K562 (cell line): ENCODE data around the gene ABAT. TPM values are rescaled to one million over a fixed set of nuclear protein-coding genes. Genes with fewer than 3 reads are reported as not detected.

Experiments used
- ATAC-seq: fragments of 200-7000 bp; cut with Tn5 transposase; 3 replicates; pipeline ENCODE4 v1.9.1; 2020; ENCODE audit warnings: moderate library complexity
- BruUV-seq: library from RNA; stranded (reverse); fragments of 400-500 nt; replicated peaks from 2 replicates; lab custom pipeline; 2021; lab: Mats Ljungman, UMichigan
- CTCF ChIA-PET: fragments of 300-600 bp; formaldehyde crosslinking; extraction: SDS; loops from one replicate; lab custom pipeline; 2021; ENCODE audit warnings: low intra/inter-chr PET ratio; lab: Yijun Ruan, JAX
- POLR2A ChIA-PET: fragments of 300-600, 350-650 bp; sonication (Branson Sonifier 250); formaldehyde crosslinking; extraction: SDS; loops from one replicate; lab custom pipeline; 2021; ENCODE audit warnings: antibody characterized with exemption, inconsistent platforms; lab: Yijun Ruan, JAX
- DNase-seq, 4 experiments: peaks; one replicate each; pipeline versions ENCODE4 v3.0.0 to v3.0.0-alpha.2; 2011 to 2018; ENCODE audit warnings: low spot score in 3 of 4, mixed read lengths in 3 of 4; ENCODE audit errors: extremely low read depth in 1 of 4
- FAIRE-seq: peaks from 2 replicates; lab custom pipeline; 2011; peaks lifted over from hg19 to GRCh38; lab: Jason Lieb, UNC
- H2AFZ ChIP-seq: 2 replicates; pipeline ENCODE4 v1.6.0; 2011; ENCODE audit warnings: low read depth, low read length, control low read depth, inconsistent platforms
- H3K27ac ChIP-seq: fragments of 200-600 bp; 3 replicates; pipeline ENCODE4 v1.8.0; 2011; ENCODE audit warnings: low read depth, mild to moderate bottlenecking, control low read depth, inconsistent platforms, low read length, moderate library complexity, mixed read lengths; ENCODE audit errors: extremely low read depth
- H3K27me3 ChIP-seq, 2 experiments: fragments of 300-600 bp in 1 of 2; 2 replicates in 1 of 2; 3 replicates in 1 of 2; pipeline versions ENCODE4 v1.6.0 to v1.8.0; 2011; ENCODE audit warnings: inconsistent platforms in 2 of 2, low read length in 2 of 2, mild to moderate bottlenecking in 1 of 2, mixed read lengths in 1 of 2, moderate library complexity in 1 of 2; ENCODE audit not compliant: control insufficient read depth in 2 of 2, insufficient read depth in 2 of 2
- H3K36me3 ChIP-seq: fragments of 300-600 bp; 3 replicates; pipeline ENCODE4 v1.8.0; 2011; ENCODE audit warnings: mild to moderate bottlenecking, low read length, inconsistent platforms; ENCODE audit not compliant: control insufficient read depth, insufficient read depth
- H3K4me1 ChIP-seq, 2 experiments: fragments of 200-600 bp in 1 of 2; replicated peaks in 1 of 2; 2 replicates in 1 of 2; 3 replicates in 1 of 2; pipeline versions ENCODE4 v1.5.1 to v1.8.0; 2011; ENCODE audit warnings: inconsistent platforms in 2 of 2, low read length in 2 of 2, mild to moderate bottlenecking in 1 of 2, mixed read lengths in 1 of 2, moderate library complexity in 1 of 2; ENCODE audit not compliant: control insufficient read depth in 2 of 2, insufficient read depth in 2 of 2
- H3K4me2 ChIP-seq: 2 replicates; pipeline ENCODE4 v1.6.1; 2011; ENCODE audit warnings: low read length, control low read depth, inconsistent platforms, mixed read lengths; ENCODE audit not compliant: insufficient read depth
- H3K4me3 ChIP-seq: fragments of 200-600 bp; sonication (generic), shearing (Covaris generic); 2 replicates; pipeline ENCODE4 v1.5.1; 2016; ENCODE audit warnings: control low read depth, inconsistent platforms
- H3K79me2 ChIP-seq: fragments of 200-600 bp; 3 replicates; pipeline ENCODE4 v1.8.0; 2011; ENCODE audit warnings: low read length, inconsistent platforms; ENCODE audit not compliant: control insufficient read depth, insufficient read depth
- H3K9ac ChIP-seq, 2 experiments: 2 replicates each; pipeline versions ENCODE4 v1.6.0 to v1.6.1; 2011; ENCODE audit warnings: low read depth in 2 of 2, low read length in 2 of 2, control low read depth in 1 of 2, inconsistent platforms in 1 of 2, mild to moderate bottlenecking in 1 of 2, mixed read lengths in 1 of 2; ENCODE audit not compliant: insufficient read depth in 1 of 2
- H3K9me1 ChIP-seq: one replicate; pipeline ENCODE4 v1.6.0; 2011; ENCODE audit warnings: inconsistent platforms, mild to moderate bottlenecking, low read length, moderate library complexity; ENCODE audit not compliant: control insufficient read depth, insufficient read depth
- H3K9me3 ChIP-seq: replicated peaks from 2 replicates; pipeline ENCODE4 v1.5.1; 2011; ENCODE audit warnings: low read depth, low read length, inconsistent platforms; ENCODE audit not compliant: control insufficient read depth, insufficient read depth
- H4K20me1 ChIP-seq: replicated peaks from 2 replicates; pipeline ENCODE4 v1.6.1; 2011; ENCODE audit warnings: low read length, inconsistent platforms, mixed read lengths; ENCODE audit not compliant: control insufficient read depth, insufficient read depth
- GATAD2B ChIP-seq: fragments of 450-650 bp; IDR thresholded peaks from 2 replicates; pipeline ENCODE4 v1.6.1; 2017; ENCODE audit warnings: mild to moderate bottlenecking, borderline replicate concordance
- KAT8 ChIP-seq: fragments of 450-650 bp; IDR thresholded peaks from 2 replicates; pipeline ENCODE4 v1.6.1; 2016; ENCODE audit warnings: low read depth, mild to moderate bottlenecking
- SIRT6 ChIP-seq: IDR thresholded peaks from one replicate; pipeline ENCODE4 v1.6.1; 2012; ENCODE audit warnings: low read depth, mild to moderate bottlenecking, control low read depth, inconsistent platforms, low read length, moderate library complexity
- ZNF324 ChIP-seq: fragments of 250-450 bp; sonication (Bioruptor Pico); IDR thresholded peaks from 2 replicates; pipeline ENCODE4 v1.4.0; 2020; ENCODE audit warnings: mild to moderate bottlenecking
- WGBS: fragments of 100-300 bp; shearing (Covaris generic); methylation state at CpG from one replicate; pipeline ENCODE4 v1.1.6; 2016; ENCODE audit warnings: low coverage, mixed read lengths; ENCODE audit not compliant: insufficient coverage; ENCODE audit errors: missing lambda C conversion rate; 5-methylcytosine and 5-hydroxymethylcytosine counted together
- in situ Hi-C: fragments of 300-500 bp; cut with MboI; formaldehyde crosslinking; loops from 4 replicates; pipeline ENCODE4 v1.15.0; 2018; ENCODE audit warnings: inconsistent platforms, mixed read lengths
- intact Hi-C: fragments of 100-400 bp; cut with micrococcal nuclease; formaldehyde crosslinking; loops from 2 replicates; pipeline ENCODE4 v1.14.2; 2022
- polyA plus RNA-seq, 8 experiments: library from polyadenylated mRNA; depleted of rRNA in 4 of 8; stranded (reverse) in 5 of 8; unstranded in 3 of 8; fragments of >200 nt; fragmentation: Nextera tagmentation in 2 of 8; fragmentation: Illumina TruSeq in 1 of 8; extraction: Ambion mirVana in 2 of 8; extraction: Trizol in 1 of 8; gene quantifications; 2 replicates each; pipeline versions ENCODE4 v1.2.1 to v1.2.3, GENCODE V29; 2011 to 2014; ENCODE audit warnings: inconsistent platforms in 1 of 8, missing spikeins in 1 of 8
- total RNA-seq, 7 experiments: library from RNA; depleted of rRNA in 6 of 7; stranded (reverse); fragments of >200 nt in 6 of 7; fragmentation: Illumina TruSeq in 2 of 7; extraction: Trizol in 2 of 7; gene quantifications; 2 replicates each; pipeline versions ENCODE4 v1.2.1 to v1.2.3, GENCODE V29; 2011 to 2021; ENCODE audit warnings: low replicate concordance in 1 of 7

The ABAT gene
- total and polyA plus RNA-seq, 9 of the 15 experiments (the other 6 are each of a cell fraction or from before 2014, with no cell fraction given), result 0.01 to 0.49 (median 0.10) TPM

DNA sequence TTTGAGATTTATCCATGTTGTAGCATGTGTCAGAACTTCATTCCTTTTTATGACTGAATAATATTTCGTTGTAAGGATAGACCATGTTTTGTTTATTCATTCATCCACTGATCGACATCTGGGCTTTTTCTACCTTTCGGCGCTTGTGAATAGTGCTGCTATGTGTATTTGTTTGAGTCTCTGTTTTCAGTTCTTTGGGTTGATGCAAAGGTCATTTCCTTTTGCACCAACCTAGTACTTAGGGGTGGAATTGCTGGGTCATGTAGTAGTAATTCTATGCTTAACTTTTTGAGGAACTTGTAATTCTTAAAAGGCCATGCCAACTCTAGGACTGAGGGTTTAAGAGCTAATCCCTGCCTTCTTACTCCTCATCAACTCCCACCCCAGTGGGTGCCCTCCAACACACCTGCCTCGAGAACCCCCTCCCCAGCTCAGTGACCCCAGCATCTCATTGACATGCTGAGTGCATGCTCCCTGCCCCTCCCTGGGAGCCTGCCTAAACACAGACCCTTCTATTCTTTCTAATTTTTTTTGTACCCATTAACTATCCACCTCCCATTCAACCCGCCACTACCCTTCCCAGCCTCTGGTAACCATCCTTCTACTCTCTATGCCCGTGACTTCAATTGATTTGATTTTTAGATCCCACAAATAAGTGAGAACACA, 51.2 kb downstream of the ABAT start (continued):
- TF ChIP-seq GATAD2B, result no peak
- TF ChIP-seq, all 486 proteins: peak for 0

DNA sequence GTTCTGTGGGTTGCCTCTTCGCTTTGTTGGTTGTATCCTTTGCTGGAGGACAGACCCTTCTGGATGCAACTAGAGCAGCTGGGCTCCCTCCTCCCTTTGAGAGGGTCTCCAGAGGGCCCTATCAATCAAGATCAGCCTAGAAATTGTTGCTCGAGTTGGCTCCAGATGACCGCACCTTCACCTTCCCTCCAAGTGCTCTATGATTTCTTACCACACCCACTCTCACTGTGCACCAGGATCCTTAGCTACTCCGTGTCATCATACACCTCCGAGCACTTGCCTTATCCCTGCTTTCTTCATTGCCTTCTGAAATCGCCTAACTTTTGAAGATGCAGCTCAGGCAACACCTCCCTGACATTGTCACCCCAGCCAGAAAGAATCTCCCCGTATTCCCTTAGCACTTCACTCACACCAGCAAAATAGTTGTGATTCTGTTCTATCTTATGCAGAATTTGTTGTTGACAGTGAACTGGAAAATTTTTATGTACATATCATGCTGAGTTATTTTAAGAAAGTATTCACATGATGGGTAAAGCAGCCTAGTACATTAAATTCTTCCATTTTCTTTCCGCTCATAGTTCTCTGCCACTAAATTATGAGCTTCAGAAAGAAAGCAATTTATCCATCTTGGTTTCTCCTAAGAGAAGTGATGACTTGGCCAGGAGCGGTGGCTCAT, 52.9 kb downstream of the ABAT start:
- WGBS, result 3% methylated on average over 9 of the region's 9 CpGs
- CTCF ChIA-PET, result no interaction called here
- intact Hi-C loops, result no loop called here
- no peak for ATAC-seq
- no peak overlapping the region for H3K27ac ChIP-seq
- TF ChIP-seq KAT8 (no peak), SIRT6 (no peak), ZNF324 (CRISPR knock-in tag) (no peak)
- no peak overlapping the region for H3K9ac ChIP-seq
- POLR2A ChIA-PET, result interaction anchor here (0.7 kb wide), 1 partner anchor 1288 kb away, joined by 3 read pairs; no protein-coding TSS in a partner anchor
- no peak for FAIRE-seq
- peaks cover 17 to 24% of the 10 kb centered on the region in 2 experiments; a peak in 4 of 5 replicates for H3K27me3 ChIP-seq
- in situ Hi-C loops, result no loop called here
- no peak overlapping the region for H3K4me2 ChIP-seq
- H3K9me1 ChIP-seq, result no peaks in the 10 kb centered on the region
- DNase-seq, result no peak
- BruUV-seq, result no TSS peak
- no peak overlapping the region for H3K4me3 ChIP-seq
- no peaks in the 10 kb centered on the region for H3K9me3 ChIP-seq
- H4K20me1 ChIP-seq, result no peaks in the 10 kb centered on the region
- no peaks in the 10 kb centered on the region; a peak in 1 of 5 replicates for H3K4me1 ChIP-seq
- H2AFZ ChIP-seq, result no peak overlapping the region
- H3K79me2 ChIP-seq, result no peaks in the 10 kb centered on the region
- no peaks in the 10 kb centered on the region for H3K36me3 ChIP-seq
